ENCODE data around the gene SMTN. TPM values are rescaled to one million over a fixed set of nuclear protein-coding genes. Genes with fewer than 3 reads are reported as not detected.

SMTN gene
- total and polyA plus RNA-seq, 9 of the 15 experiments (the other 6 are each of a cell fraction or from before 2014, with no cell fraction given) = 2.5 to 41.1 (median 16.1) TPM

DNA sequence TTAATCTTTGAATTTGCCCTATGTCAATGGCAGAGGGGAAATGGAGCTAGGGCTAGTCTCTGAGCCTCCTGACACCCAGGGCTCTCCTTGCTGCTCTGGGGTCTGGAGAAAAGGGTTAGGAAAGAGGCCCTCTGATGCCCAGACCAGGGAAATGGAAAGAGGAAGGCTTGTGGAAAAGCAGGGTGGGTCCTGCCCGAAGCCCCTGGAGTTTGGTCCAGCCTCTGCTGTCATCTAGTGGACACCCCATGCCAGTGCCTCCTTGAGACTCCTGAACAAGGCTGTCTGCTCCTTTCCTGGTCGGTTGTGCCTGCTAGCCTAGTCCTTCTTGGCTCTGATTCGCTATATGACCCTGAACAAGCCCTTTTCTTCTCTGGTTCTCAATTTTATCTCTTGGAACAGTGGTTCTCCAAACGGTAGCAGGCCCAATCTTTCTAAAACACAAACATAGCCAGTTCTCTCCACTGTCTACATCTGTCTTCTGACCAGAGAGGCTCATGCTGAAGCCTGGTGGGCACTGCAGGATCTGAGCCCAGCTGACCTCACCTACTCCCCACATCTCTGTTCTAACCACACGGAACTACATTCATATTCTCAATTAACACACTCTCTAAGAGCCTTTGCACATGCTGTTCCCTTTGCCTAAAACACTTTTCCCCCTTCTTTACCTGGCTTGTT lies 68.0 kb downstream of the SMTN start (continued):
- TF ChIP-seq STAT5A (IDR thresholded peaks at IDR 0.05; ENCODE audit: borderline replicate concordance, low read length) (no peak), SREBF1 (IDR thresholded peaks at IDR 0.05; ENCODE audit: borderline replicate concordance, low read depth, low read length) (no peak), CXXC5 (CRISPR knock-in tag; IDR thresholded peaks at IDR 0.05) (no peak), TEAD2 (tag; IDR thresholded peaks at IDR 0.05) (no peak), RAD21 (CRISPR knock-in tag; conservative IDR thresholded peaks at IDR 0.05 in 1 of 2, IDR thresholded peaks at IDR 0.05 in 1 of 2) (peak; percentile 89 to 93), BRF1 (IDR thresholded peaks at IDR 0.05; ENCODE audit: borderline replicate concordance, extremely low read depth, insufficient read length) (no peak), SPI1 (IDR thresholded peaks at IDR 0.05; ENCODE audit: borderline replicate concordance, low read depth, low read length) (peak; percentile 64; the same call in 1 of the 2 replicates), KHSRP (IDR thresholded peaks at IDR 0.05) (no peak), MEIS2 (IDR thresholded peaks at IDR 0.05; ENCODE audit: partially characterized antibody) (no peak), KLF16 (IDR thresholded peaks at IDR 0.05) (peak; percentile 50; the same call in 1 of the 2 replicates), PRPF4 (IDR thresholded peaks at IDR 0.05; ENCODE audit: insufficient read depth, low read depth, low read length, poor library complexity, severe bottlenecking) (no peak), NELFE (IDR thresholded peaks at IDR 0.05; ENCODE audit: insufficient read depth, insufficient read length) (no peak), NEUROD1 (IDR thresholded peaks at IDR 0.05; ENCODE audit: borderline replicate concordance, low read depth, low read length, partially characterized antibody) (no peak), ZNF146 (CRISPR knock-in tag; IDR thresholded peaks at IDR 0.05; ENCODE audit: unreplicated experiment) (no peak)
- TF ChIP-seq, protein P1, sequence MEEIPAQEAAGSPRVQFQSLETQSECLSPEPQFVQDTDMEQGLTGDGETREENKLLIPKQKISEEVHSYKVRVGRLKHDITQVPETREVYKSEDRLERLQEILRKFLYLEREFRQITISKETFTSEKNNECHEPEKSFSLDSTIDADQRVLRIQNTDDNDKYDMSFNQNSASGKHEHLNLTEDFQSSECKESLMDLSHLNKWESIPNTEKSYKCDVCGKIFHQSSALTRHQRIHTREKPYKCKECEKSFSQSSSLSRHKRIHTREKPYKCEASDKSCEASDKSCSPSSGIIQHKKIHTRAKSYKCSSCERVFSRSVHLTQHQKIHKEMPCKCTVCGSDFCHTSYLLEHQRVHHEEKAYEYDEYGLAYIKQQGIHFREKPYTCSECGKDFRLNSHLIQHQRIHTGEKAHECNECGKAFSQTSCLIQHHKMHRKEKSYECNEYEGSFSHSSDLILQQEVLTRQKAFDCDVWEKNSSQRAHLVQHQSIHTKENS (CRISPR knock-in tag; IDR thresholded peaks at IDR 0.05) = no peak
- TF ChIP-seq, protein P2, sequence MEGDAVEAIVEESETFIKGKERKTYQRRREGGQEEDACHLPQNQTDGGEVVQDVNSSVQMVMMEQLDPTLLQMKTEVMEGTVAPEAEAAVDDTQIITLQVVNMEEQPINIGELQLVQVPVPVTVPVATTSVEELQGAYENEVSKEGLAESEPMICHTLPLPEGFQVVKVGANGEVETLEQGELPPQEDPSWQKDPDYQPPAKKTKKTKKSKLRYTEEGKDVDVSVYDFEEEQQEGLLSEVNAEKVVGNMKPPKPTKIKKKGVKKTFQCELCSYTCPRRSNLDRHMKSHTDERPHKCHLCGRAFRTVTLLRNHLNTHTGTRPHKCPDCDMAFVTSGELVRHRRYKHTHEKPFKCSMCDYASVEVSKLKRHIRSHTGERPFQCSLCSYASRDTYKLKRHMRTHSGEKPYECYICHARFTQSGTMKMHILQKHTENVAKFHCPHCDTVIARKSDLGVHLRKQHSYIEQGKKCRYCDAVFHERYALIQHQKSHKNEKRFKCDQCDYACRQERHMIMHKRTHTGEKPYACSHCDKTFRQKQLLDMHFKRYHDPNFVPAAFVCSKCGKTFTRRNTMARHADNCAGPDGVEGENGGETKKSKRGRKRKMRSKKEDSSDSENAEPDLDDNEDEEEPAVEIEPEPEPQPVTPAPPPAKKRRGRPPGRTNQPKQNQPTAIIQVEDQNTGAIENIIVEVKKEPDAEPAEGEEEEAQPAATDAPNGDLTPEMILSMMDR (IDR thresholded peaks at IDR 0.05 in 2 of 3, conservative IDR thresholded peaks at IDR 0.05 in 1 of 3; ENCODE audit: insufficient read depth in 2 of 3, low read depth in 1 of 3, low read length in 3 of 3) = peak; percentile 82 to 94 (median 92)

Measured in K562 (cell line).